Measurements from ENCODE around the gene QPRT. TPM values are rescaled to one million over a fixed set of nuclear protein-coding genes. Genes with fewer than 3 reads are reported as not detected.

The QPRT gene
- total and polyA plus RNA-seq, 2 of the 8 experiments (the other 6 are each of a cell fraction or from before 2014, with no cell fraction given), result 89.0 to 102 TPM

- H3K23me2 ChIP-seq (ENCODE audit: low read depth, low read length), result peaks cover 3% of the 10 kb centered on the region; the same call in 1 of the 2 replicates
- DNase-seq (ENCODE audit: low read depth in 1 of 2, low spot score in 2 of 2) (peak; percentile 73 to 87), FAIRE-seq (peak; percentile 83)
- 0% methylated on average over 16 of the region's 16 CpGs; no CpG with 5 or more reads in 1 of the 2 experiments for WGBS, 2 experiments (ENCODE audit: extremely low coverage in 1 of 2, insufficient coverage in 1 of 2, insufficient read length in 1 of 2, insufficient replicate concordance in 2 of 2, low coverage in 1 of 2, low lambda C conversion rate in 2 of 2, missing lambda C conversion rate in 1 of 2)
- H2AFZ ChIP-seq (ENCODE audit: low read length), result no peak overlapping the region
- ChIA-PET POLR2A (ENCODE audit: partially characterized antibody) (interaction anchor here (0.6 to 20.4 kb wide), 26 partner anchors 9 to 356 kb away, joined by 3 to 490 read pairs (median 6); partner anchors contain the start of genes HIRIP3, KIF22, PAGR1 and QPRT), CTCF (ENCODE audit: partially characterized antibody) (interaction anchor here (0.6 to 1.7 kb wide), 4 partner anchors 9 to 20 kb away, joined by 3 to 11 read pairs (median 4); no protein-coding TSS in a partner anchor)
- H3K4me2 ChIP-seq (ENCODE audit: insufficient read depth in 1 of 2, low read depth in 2 of 2, low read length in 2 of 2), result peak overlapping the region; percentile 60 to 67
- peak overlapping the region; percentile 9; the same call in 1 of the 2 replicates for H2BK15ac ChIP-seq (ENCODE audit: low read length)
- no peak overlapping the region for H2BK20ac ChIP-seq (ENCODE audit: low read length)
- peak overlapping the region; percentile 93 for H4K5ac ChIP-seq (ENCODE audit: insufficient read length, low read depth, low read length)
- H3K14ac ChIP-seq (ENCODE audit: insufficient read length), result peak overlapping the region; percentile 4
- H3K79me2 ChIP-seq (ENCODE audit: control insufficient read depth in 1 of 2, insufficient read depth in 2 of 2, low read length in 2 of 2), result peaks cover 10 to 43% of the 10 kb centered on the region in 2 experiments
- peak overlapping the region; percentile 94 for H3K18ac ChIP-seq (ENCODE audit: extremely low read depth, low read length)
- peak overlapping the region; percentile 53; the same call in 1 of the 2 replicates for H2BK12ac ChIP-seq (ENCODE audit: low read depth, low read length)
- H2BK5ac ChIP-seq (ENCODE audit: low read depth, low read length), result peak overlapping the region; percentile 74
- peak overlapping the region; percentile 65 to 99 (median 74) for H3K4me3 ChIP-seq (ENCODE audit: extremely low read depth in 1 of 4, insufficient read depth in 2 of 4, low read depth in 3 of 4, low read length in 4 of 4)
- H3K9ac ChIP-seq (replicated peaks in 1 of 4; ENCODE audit: extremely low read depth in 1 of 4, low read depth in 3 of 4, low read length in 3 of 4), result peak overlapping the region; percentile 87 to 99 (median 94)
- H4K91ac ChIP-seq (replicated peaks; ENCODE audit: insufficient read length, low read length), result peak overlapping the region; percentile 92
- H3K4ac ChIP-seq (replicated peaks; ENCODE audit: insufficient read length, low read depth, low read length), result peak overlapping the region; percentile 82
- no peak overlapping the region for H4K8ac ChIP-seq (ENCODE audit: extremely low read depth, insufficient read depth, low read length)
- H3K4me1 ChIP-seq (replicated peaks in 1 of 4; ENCODE audit: control insufficient read depth in 3 of 4, insufficient read depth in 4 of 4, low read length in 3 of 4), result peaks cover 0 to 7% (median 2%) of the 10 kb centered on the region in 4 experiments; a peak in 1 of 7 replicates
- peaks cover 3% of the 10 kb centered on the region; the same call in 1 of the 2 replicates for H3K79me1 ChIP-seq (ENCODE audit: low read depth, low read length)
- peaks cover 5 to 33% (median 11%) of the 10 kb centered on the region in 4 experiments for H3K36me3 ChIP-seq (ENCODE audit: control insufficient read depth in 2 of 4, insufficient read depth in 4 of 4, low read length in 3 of 4)
- H3K27me3 ChIP-seq (replicated peaks in 1 of 4; ENCODE audit: control insufficient read depth in 3 of 4, extremely low read depth in 1 of 4, insufficient read depth in 3 of 4, low read length in 3 of 4), result no peaks in the 10 kb centered on the region
- peaks cover 3 to 5% of the 10 kb centered on the region in 2 experiments for H4K20me1 ChIP-seq (replicated peaks in 1 of 2; ENCODE audit: control insufficient read depth in 1 of 2, insufficient read depth in 2 of 2, low read length in 2 of 2)
- no peaks in the 10 kb centered on the region for H3K9me3 ChIP-seq (ENCODE audit: insufficient read depth in 2 of 2, low read depth in 1 of 2, low read length in 1 of 2)
- peak overlapping the region; percentile 91 for H3K27ac ChIP-seq (ENCODE audit: low read depth, low read length)
- H3K23ac ChIP-seq (ENCODE audit: insufficient read length), result no peak overlapping the region
- H2AK5ac ChIP-seq (ENCODE audit: low read depth, low read length), result peak overlapping the region; percentile 91
- H3K56ac ChIP-seq (replicated peaks; ENCODE audit: insufficient read length, low read depth, low read length), result peak overlapping the region; percentile 95
- peak overlapping the region; percentile 16 for H2BK120ac ChIP-seq (replicated peaks; ENCODE audit: low read depth, low read length)
- TF ChIP-seq POLR2AphosphoS5 (IDR thresholded peaks at IDR 0.05; ENCODE audit: low read depth, low read length), result peak; percentile 90
- TF ChIP-seq, protein P1, sequence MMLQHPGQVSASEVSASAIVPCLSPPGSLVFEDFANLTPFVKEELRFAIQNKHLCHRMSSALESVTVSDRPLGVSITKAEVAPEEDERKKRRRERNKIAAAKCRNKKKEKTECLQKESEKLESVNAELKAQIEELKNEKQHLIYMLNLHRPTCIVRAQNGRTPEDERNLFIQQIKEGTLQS (IDR thresholded peaks at IDR 0.05; ENCODE audit: insufficient read depth, low read depth, low read length), result no peak
- peak; percentile 28 for TF ChIP-seq SAP30 (IDR thresholded peaks at IDR 0.05; ENCODE audit: insufficient read depth, insufficient replicate concordance, low read length)
- TF ChIP-seq, protein P2, sequence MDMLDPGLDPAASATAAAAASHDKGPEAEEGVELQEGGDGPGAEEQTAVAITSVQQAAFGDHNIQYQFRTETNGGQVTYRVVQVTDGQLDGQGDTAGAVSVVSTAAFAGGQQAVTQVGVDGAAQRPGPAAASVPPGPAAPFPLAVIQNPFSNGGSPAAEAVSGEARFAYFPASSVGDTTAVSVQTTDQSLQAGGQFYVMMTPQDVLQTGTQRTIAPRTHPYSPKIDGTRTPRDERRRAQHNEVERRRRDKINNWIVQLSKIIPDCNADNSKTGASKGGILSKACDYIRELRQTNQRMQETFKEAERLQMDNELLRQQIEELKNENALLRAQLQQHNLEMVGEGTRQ (IDR thresholded peaks at IDR 0.05; ENCODE audit: low read length), result no peak
- TF ChIP-seq CTCF (IDR thresholded peaks at IDR 0.05; ENCODE audit: control extremely low read depth in 1 of 3, insufficient read depth in 1 of 3, low read depth in 1 of 3, low read length in 3 of 3), result 0 out of 4 replicates have a peak, but pooled peaks of 1 of the 3 experiments have one; percentile 1
- no peak for TF ChIP-seq CEBPB (IDR thresholded peaks at IDR 0.05; ENCODE audit: low read depth, low read length)
These were observed 30.1 kb downstream of the QPRT start for GRCh38 chr16:29708917-29709600.
